H9 (cell line): ENCODE measurements around the gene CHCHD1. TPM values are rescaled to one million over a fixed set of nuclear protein-coding genes. Genes with fewer than 3 reads are reported as not detected.

Experiments
- DNase-seq: peaks from one replicate; pipeline ENCODE4 v3.0.0-alpha.2; 2017
- H2AFZ ChIP-seq: one replicate; pipeline ENCODE4 v1.6.1; 2013; ENCODE audit warnings: mild to moderate bottlenecking, low read length, control low read depth, moderate library complexity
- H2AK5ac ChIP-seq: 2 replicates; pipeline ENCODE4 v1.6.1; 2013; ENCODE audit warnings: low read length, control low read depth, mixed read lengths; ENCODE audit not compliant: insufficient read length
- H2BK120ac ChIP-seq: one replicate; pipeline ENCODE4 v1.6.1; 2013; ENCODE audit warnings: low read depth, mild to moderate bottlenecking, low read length, control low read depth, inconsistent platforms; ENCODE audit not compliant: poor library complexity, severe bottlenecking
- H2BK12ac ChIP-seq: 2 replicates; pipeline ENCODE4 v1.6.1; 2013; ENCODE audit warnings: low read length, control low read depth, mixed read lengths, low read depth; ENCODE audit not compliant: insufficient read length
- H2BK15ac ChIP-seq: 2 replicates; pipeline ENCODE4 v1.6.1; 2013; ENCODE audit warnings: low read depth, low read length, control low read depth
- H2BK20ac ChIP-seq: one replicate; pipeline ENCODE4 v1.6.1; 2013; ENCODE audit warnings: low read depth, mild to moderate bottlenecking, low read length, control low read depth, inconsistent platforms; ENCODE audit not compliant: poor library complexity, severe bottlenecking
- H2BK5ac ChIP-seq: 2 replicates; pipeline ENCODE4 v1.6.1; 2013; ENCODE audit warnings: low read length, control low read depth, mixed read lengths; ENCODE audit not compliant: insufficient read length
- H3K14ac ChIP-seq: 2 replicates; pipeline ENCODE4 v1.6.1; 2013; ENCODE audit warnings: low read length, control low read depth; ENCODE audit not compliant: insufficient read depth
- H3K18ac ChIP-seq: 2 replicates; pipeline ENCODE4 v1.6.1; 2013; ENCODE audit warnings: low read depth, mild to moderate bottlenecking, mixed read lengths, low read length, control low read depth; ENCODE audit not compliant: insufficient read length
- H3K23ac ChIP-seq: 2 replicates; pipeline ENCODE4 v1.6.1; 2013; ENCODE audit warnings: low read length, control low read depth, mixed read lengths, low read depth; ENCODE audit not compliant: insufficient read length
- H3K23me2 ChIP-seq: 2 replicates; pipeline ENCODE4 v1.6.1; 2013; ENCODE audit warnings: low read depth, mild to moderate bottlenecking, mixed read lengths, low read length, control low read depth; ENCODE audit not compliant: insufficient read length, poor library complexity, severe bottlenecking
- H3K27ac ChIP-seq: 2 replicates; pipeline ENCODE4 v1.5.1; 2013; ENCODE audit warnings: low read length, control low read depth, mixed read lengths, low read depth; ENCODE audit not compliant: insufficient read length
- H3K27me3 ChIP-seq: 2 replicates; pipeline ENCODE4 v1.6.1; 2013; ENCODE audit warnings: low read length, control low read depth, inconsistent platforms; ENCODE audit not compliant: insufficient read depth
- H3K4ac ChIP-seq: 2 replicates; pipeline ENCODE4 v1.6.1; 2013; ENCODE audit warnings: low read depth, mild to moderate bottlenecking, control low read depth, inconsistent platforms, low read length, moderate library complexity
- H3K4me1 ChIP-seq: 2 replicates; pipeline ENCODE4 v1.6.1; 2013; ENCODE audit warnings: low read length, control low read depth, inconsistent platforms; ENCODE audit not compliant: insufficient read depth
- H3K4me2 ChIP-seq: 2 replicates; pipeline ENCODE4 v1.6.1; 2013; ENCODE audit warnings: low read length, control low read depth, mixed read lengths; ENCODE audit not compliant: insufficient read length, insufficient read depth
- H3K56ac ChIP-seq: 2 replicates; pipeline ENCODE4 v1.6.1; 2013; ENCODE audit warnings: low read depth, mild to moderate bottlenecking, mixed read lengths, low read length, control low read depth; ENCODE audit not compliant: insufficient read length
- H3K79me1 ChIP-seq: 2 replicates; pipeline ENCODE4 v1.6.1; 2013; ENCODE audit warnings: low read depth, mild to moderate bottlenecking, moderate library complexity, low read length, control low read depth, inconsistent platforms; ENCODE audit not compliant: insufficient read depth, poor library complexity, severe bottlenecking
- H3K79me2 ChIP-seq: 2 replicates; pipeline ENCODE4 v1.6.1; 2013; ENCODE audit warnings: low read length, control low read depth, inconsistent platforms; ENCODE audit not compliant: insufficient read depth
- H3K9ac ChIP-seq: 2 replicates; pipeline ENCODE4 v1.6.1; 2013; ENCODE audit warnings: low read length, control low read depth, mixed read lengths; ENCODE audit not compliant: insufficient read length; ENCODE audit errors: extremely low read depth
- H3K9me3 ChIP-seq: one replicate; pipeline ENCODE4 v1.6.1; 2013; ENCODE audit warnings: low read depth, low read length, inconsistent platforms; ENCODE audit not compliant: control insufficient read depth
- H3T11ph ChIP-seq: one replicate; pipeline ENCODE4 v1.6.1; 2013; ENCODE audit warnings: mild to moderate bottlenecking, low read length, control low read depth, inconsistent platforms
- H4K20me1 ChIP-seq: one replicate; pipeline ENCODE4 v1.6.1; 2013; ENCODE audit not compliant: control insufficient read depth, insufficient read length, insufficient read depth
- H4K5ac ChIP-seq: 2 replicates; pipeline ENCODE4 v1.6.1; 2013; ENCODE audit warnings: low read depth, mild to moderate bottlenecking, mixed read lengths, low read length, control low read depth; ENCODE audit not compliant: insufficient read length
- H4K8ac ChIP-seq: replicated peaks from 2 replicates; pipeline ENCODE4 v1.6.1; 2013; ENCODE audit warnings: low read length, control low read depth, mixed read lengths, low read depth; ENCODE audit not compliant: insufficient read length
- H4K91ac ChIP-seq: 2 replicates; pipeline ENCODE4 v1.6.1; 2013; ENCODE audit warnings: low read depth, mild to moderate bottlenecking, moderate library complexity, mixed read lengths, low read length, control low read depth; ENCODE audit not compliant: insufficient read length
- H3K27ac Mint-ChIP-seq, 3 experiments: 2 replicates in 2 of 3; 3 replicates in 1 of 3; pipeline ENCODE4 v1.8.0; 2020 to 2021; ENCODE audit warnings: mixed read lengths in 3 of 3, mild to moderate bottlenecking in 1 of 3, moderate library complexity in 1 of 3
- H3K27me3 Mint-ChIP-seq: 2 replicates; pipeline ENCODE4 v1.8.0; 2021; ENCODE audit warnings: low read depth, mild to moderate bottlenecking, moderate library complexity, mixed read lengths
- H3K36me3 Mint-ChIP-seq, 3 experiments: 2 replicates in 2 of 3; 3 replicates in 1 of 3; pipeline ENCODE4 v1.8.0; 2020 to 2021; ENCODE audit warnings: low read depth in 3 of 3, mixed read lengths in 3 of 3; ENCODE audit not compliant: insufficient read depth in 1 of 3
- H3K4me1 Mint-ChIP-seq, 2 experiments: 2 replicates each; pipeline ENCODE4 v1.8.0; 2020; ENCODE audit warnings: mixed read lengths in 2 of 2
- H3K4me3 Mint-ChIP-seq, 2 experiments: 2 replicates in 1 of 2; 3 replicates in 1 of 2; pipeline ENCODE4 v1.8.0; 2020 to 2021; ENCODE audit warnings: mild to moderate bottlenecking in 2 of 2, mixed read lengths in 2 of 2, moderate library complexity in 1 of 2
- H3K9me3 Mint-ChIP-seq, 2 experiments: 2 replicates in 1 of 2; 3 replicates in 1 of 2; pipeline ENCODE4 v1.8.0; 2020; ENCODE audit warnings: mild to moderate bottlenecking in 2 of 2, mixed read lengths in 2 of 2, moderate library complexity in 1 of 2
- CTCF ChIP-seq: fragments of 200-600 bp; sonication (generic); conservative IDR thresholded peaks from 3 replicates; pipeline ENCODE4 v1.8.0; 2021; ENCODE audit warnings: antibody characterized with exemption, mild to moderate bottlenecking
- WGBS: extraction: QIAGEN DNeasy Blood & Tissue Kit; methylation state at CpG from one replicate; pipeline ENCODE4 v1.1.7; 2013; ENCODE audit warnings: missing lambda C conversion rate, low lambda C conversion rate, mixed read lengths; ENCODE audit not compliant: insufficient read length; ENCODE audit errors: extremely low coverage; 5-methylcytosine and 5-hydroxymethylcytosine counted together
- total RNA-seq: library from RNA; stranded (reverse); gene quantifications from 2 replicates; pipeline ENCODE4 v1.2.1, GENCODE V29; 2021

CHCHD1 gene
- total RNA-seq, 1 experiment from 2014 or later: 45.9 TPM

GRCh38 chr10:73809061-73809818 lies 27.4 kb downstream of the CHCHD1 start:
- Histone ChIP-seq H4K5ac (no peak overlapping the region), H3K14ac (no peak overlapping the region), H3K27me3 (no peaks in the 10 kb centered on the region), H3K23me2 (peaks cover 2% of the 10 kb centered on the region), H3K79me2 (no peaks in the 10 kb centered on the region), H4K20me1 (no peaks in the 10 kb centered on the region), H3K9me3 (no peaks in the 10 kb centered on the region), H3K56ac (no peak overlapping the region), H2BK15ac (no peak overlapping the region), H3K4me2 (no peak overlapping the region), H4K8ac (no peak overlapping the region), H3K9ac (no peak overlapping the region), H3K27ac (no peak overlapping the region), H3T11ph (no peak overlapping the region), H4K91ac (no peak overlapping the region), H2BK20ac (no peak overlapping the region), H2AFZ (no peak overlapping the region), H3K4me1 (no peaks in the 10 kb centered on the region), H3K18ac (no peak overlapping the region), H3K79me1 (no peaks in the 10 kb centered on the region), H3K4ac (no peak overlapping the region), H2AK5ac (no peak overlapping the region), H3K23ac (no peak overlapping the region), H2BK120ac (no peak overlapping the region), H2BK5ac (no peak overlapping the region), H2BK12ac (no peak overlapping the region)
- no peak for TF ChIP-seq CTCF
- peaks cover 11 to 12% of the 10 kb centered on the region in 2 experiments for H3K4me1 Mint-ChIP-seq
- H3K4me3 Mint-ChIP-seq: peak overlapping the region; percentile 35 to 68; a peak in 4 of 5 replicates
- no CpG with 5 or more reads among the region's 5 CpGs for WGBS
- no peaks in the 10 kb centered on the region for H3K27me3 Mint-ChIP-seq
- no peaks in the 10 kb centered on the region; a peak in 1 of 5 replicates for H3K9me3 Mint-ChIP-seq
- no peak for DNase-seq
- H3K27ac Mint-ChIP-seq: no peak overlapping the region
- peaks cover 13 to 45% (median 32%) of the 10 kb centered on the region in 3 experiments; a peak in 6 of 7 replicates for H3K36me3 Mint-ChIP-seq
